ENCODE data around the gene HSD17B1. TPM values are rescaled to one million over a fixed set of nuclear protein-coding genes. Genes with fewer than 3 reads are reported as not detected.

HSD17B1 gene
- total RNA-seq, 4 donors from 2014 or later, result 0.35 to 3.1 TPM; not detected in 2

- H3K4me1 ChIP-seq, result no peaks in the 10 kb centered on the region
- intact Hi-C loops (cut with DNase I; ENCODE audit: low total_unique reads), result loop anchor here (5.0 kb wide), 1 partner anchor 207 kb away; no protein-coding TSS in a partner anchor
- H3K27ac ChIP-seq, result no peak overlapping the region
- no peaks in the 10 kb centered on the region for H3K27me3 ChIP-seq
- no peak overlapping the region for H3K4me3 ChIP-seq
- no peak for DNase-seq
- TF ChIP-seq POLR2A (IDR thresholded peaks at IDR 0.05), result no peak
- TF ChIP-seq CTCF (IDR thresholded peaks at IDR 0.05), result no peak
- H3K9me3 ChIP-seq, result no peaks in the 10 kb centered on the region
- no peaks in the 10 kb centered on the region for H3K36me3 ChIP-seq
Observed at GRCh38 chr17:42529061-42529460, 23.7 kb upstream of the HSD17B1 start.

- Histone ChIP-seq H3K9me3 (no peaks in the 10 kb centered on the region), H3K4me3 (no peak overlapping the region), H3K36me3 (no peaks in the 10 kb centered on the region), H3K27me3 (no peaks in the 10 kb centered on the region), H3K27ac (peak overlapping the region; percentile 76 to 92), H3K4me1 (peaks cover 0 to 7% of the 10 kb centered on the region in 2 donors)
- intact Hi-C loops (cut with DNase I; ENCODE audit: low total_unique reads), result no loop called here
- no peak for TF ChIP-seq POLR2A (IDR thresholded peaks at IDR 0.05)
- no peak for DNase-seq
Observed at GRCh38 chr17:42530952-42531454, 21.7 kb upstream of the HSD17B1 start.

- DNase-seq, result peak in 1 of 2 donors; percentile 75
- H3K9me3 ChIP-seq, result no peaks in the 10 kb centered on the region
- H3K27ac ChIP-seq, result peak overlapping the region; percentile 76 to 92
- TF ChIP-seq POLR2A (IDR thresholded peaks at IDR 0.05) (peak in 1 of 2 donors; percentile 40), CTCF (IDR thresholded peaks at IDR 0.05) (peak; percentile 24 to 72 (median 68))
- no peaks in the 10 kb centered on the region for H3K36me3 ChIP-seq
- H3K4me1 ChIP-seq, result peaks cover 0 to 7% of the 10 kb centered on the region in 2 donors
- H3K4me3 ChIP-seq, result peak overlapping the region; percentile 28 to 47
- no peaks in the 10 kb centered on the region for H3K27me3 ChIP-seq
- intact Hi-C loops (cut with DNase I; ENCODE audit: low total_unique reads), result no loop called here
Observed at GRCh38 chr17:42531455-42532354, 21.0 kb upstream of the HSD17B1 start.

GRCh38 chr17:42535155-42536047 is 17.3 kb upstream of the HSD17B1 start:
- Histone ChIP-seq H3K9me3 (no peaks in the 10 kb centered on the region), H3K27ac (peak overlapping the region; percentile 93 to 97), H3K4me3 (peak overlapping the region; percentile 34 to 40), H3K4me1 (peaks cover 0 to 7% of the 10 kb centered on the region in 2 donors), H3K36me3 (no peaks in the 10 kb centered on the region), H3K27me3 (no peaks in the 10 kb centered on the region)
- intact Hi-C loops (cut with DNase I; ENCODE audit: low total_unique reads), result no loop called here
- DNase-seq, result no peak
- TF ChIP-seq POLR2A (IDR thresholded peaks at IDR 0.05) (no peak), CTCF (IDR thresholded peaks at IDR 0.05) (no peak)

GRCh38 chr17:42536048-42536371 is 16.7 kb upstream of the HSD17B1 start, which contains the start of gene NAGLU:
TSS of gene NAGLU (plus strand) at chr17:42536241. CDS start at chr17:42536273, 32 bp downstream.
- DNase-seq, result peak; percentile 96 to 97
- H3K4me1 ChIP-seq, result peaks cover 0 to 7% of the 10 kb centered on the region in 2 donors
- TF ChIP-seq CTCF (IDR thresholded peaks at IDR 0.05) (peak in 1 of 4 experiments; percentile 31), POLR2A (IDR thresholded peaks at IDR 0.05) (peak; percentile 83 to 86)
- no peaks in the 10 kb centered on the region for H3K9me3 ChIP-seq
- no peaks in the 10 kb centered on the region for H3K27me3 ChIP-seq
- H3K4me3 ChIP-seq, result peak within 1 kb of the TSS; percentile 34 to 40
- no peaks in the 10 kb centered on the region for H3K36me3 ChIP-seq
- intact Hi-C loops (cut with DNase I; ENCODE audit: low total_unique reads), result no loop called here
- H3K27ac ChIP-seq, result peak within 1 kb of the TSS; percentile 93 to 97

All from uterus (tissue), 4 donors.